ENCODE measurements around the gene CERK. TPM values are rescaled to one million over a fixed set of nuclear protein-coding genes. Genes with fewer than 3 reads are reported as not detected.

CERK gene
- total RNA-seq, 1 donor from 2014 or later = 22.6 TPM

GRCh38 chr22:46687048-46687444, 51.0 kb downstream of the CERK start:
- TF ChIP-seq CTCF (conservative IDR thresholded peaks at IDR 0.05; ENCODE audit: low read depth, low read length) = no peak

GRCh38 chr22:46686221-46687047, 51.6 kb downstream of the CERK start:
- no peak for DNase-seq (ENCODE audit: low read depth)
- no peak overlapping the region for H3K4me3 ChIP-seq (ENCODE audit: low read depth, low read length)
- no peak for TF ChIP-seq CTCF (conservative IDR thresholded peaks at IDR 0.05; ENCODE audit: low read depth, low read length)

More at GRCh38 chr22:46687048-46687444, 51.0 kb downstream of the CERK start:
- H3K4me3 ChIP-seq (ENCODE audit: low read depth, low read length) = no peak overlapping the region
- no peak for DNase-seq (ENCODE audit: low read depth)

GRCh38 chr22:46684706-46685105, 53.3 kb downstream of the CERK start:
- no peak overlapping the region for H3K4me3 ChIP-seq (ENCODE audit: low read depth, low read length)
- DNase-seq (ENCODE audit: low read depth) = no peak
- no peak for TF ChIP-seq CTCF (conservative IDR thresholded peaks at IDR 0.05; ENCODE audit: low read depth, low read length)

- DNase-seq (ENCODE audit: low read depth) = no peak
- no peak for TF ChIP-seq CTCF (conservative IDR thresholded peaks at IDR 0.05; ENCODE audit: low read depth, low read length)
Observed at GRCh38 chr22:46682011-46682731, 55.9 kb downstream of the CERK start.

GRCh38 chr22:46681010-46681409, 57.0 kb downstream of the CERK start:
- no peak for DNase-seq (ENCODE audit: low read depth)
- H3K4me3 ChIP-seq (ENCODE audit: low read depth, low read length) = no peak overlapping the region
- TF ChIP-seq CTCF (conservative IDR thresholded peaks at IDR 0.05; ENCODE audit: low read depth, low read length) = peak; percentile 52

More at GRCh38 chr22:46682011-46682731, 55.9 kb downstream of the CERK start:
- no peak overlapping the region for H3K4me3 ChIP-seq (ENCODE audit: low read depth, low read length)

GRCh38 chr22:46679706-46680269, 58.3 kb downstream of the CERK start:
- TF ChIP-seq CTCF (conservative IDR thresholded peaks at IDR 0.05; ENCODE audit: low read depth, low read length) = no peak
- H3K4me3 ChIP-seq (ENCODE audit: low read depth, low read length) = no peak overlapping the region
- no peak for DNase-seq (ENCODE audit: low read depth)

Measured in epithelial cell of proximal tubule (primary cell).